HEK293T (cell line): ENCODE measurements around the gene CCNYL1.

ENCODE experiments used
- ARNT ChIP-seq: fragments of 450-650 bp; IDR thresholded peaks from 2 replicates; pipeline ENCODE4 v1.6.1; 2017; ENCODE audit warnings: mild to moderate bottlenecking
- BHLHE40 ChIP-seq: fragments of 450-650 bp; IDR thresholded peaks from 2 replicates; pipeline ENCODE4 v1.6.1; 2016; ENCODE audit warnings: mild to moderate bottlenecking, moderate library complexity, borderline replicate concordance
- SUZ12 ChIP-seq: fragments of 450-650 bp; IDR thresholded peaks from 2 replicates; pipeline ENCODE4 v1.6.1; 2016; ENCODE audit warnings: mild to moderate bottlenecking

DNA sequence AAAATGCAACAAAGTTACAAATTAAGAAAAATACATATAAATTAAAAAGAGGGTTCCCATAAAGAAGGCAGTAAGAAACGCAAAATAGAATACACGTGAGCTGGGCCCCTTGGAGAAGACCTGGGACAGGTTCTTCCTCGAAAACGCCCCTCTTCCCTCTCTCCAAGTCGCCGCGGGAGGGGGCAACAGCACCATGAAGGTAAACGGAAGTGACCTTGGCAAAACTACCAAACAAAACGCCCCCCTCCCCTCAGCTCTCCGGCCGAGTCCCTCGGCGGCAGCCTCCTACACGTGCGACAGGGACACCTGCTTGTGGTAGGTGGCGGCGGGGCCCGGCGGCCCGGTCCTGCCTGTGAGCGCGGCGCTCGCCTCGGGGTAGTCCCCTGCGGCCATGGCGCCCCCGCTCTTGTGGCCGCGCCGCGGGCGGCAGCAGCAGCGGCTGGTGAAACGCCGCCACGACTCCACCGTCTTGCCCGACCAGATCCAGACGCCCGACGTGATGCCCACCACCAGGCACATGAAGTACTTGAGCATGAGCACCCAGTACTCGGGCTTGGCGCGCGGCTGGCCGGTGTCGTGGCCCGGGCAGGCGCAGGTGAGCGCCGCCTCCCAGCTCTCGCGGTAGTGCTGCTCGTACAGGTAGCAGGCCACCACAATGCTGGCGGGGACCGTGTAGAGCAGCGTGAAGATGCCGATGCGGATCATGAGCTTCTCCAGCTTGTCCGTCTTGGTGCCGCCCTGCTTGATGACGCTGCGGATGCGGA lies 55.4 kb downstream of the CCNYL1 start:
- TF ChIP-seq ARNT (no peak), BHLHE40 (no peak), SUZ12 (no peak)
